GM12891 (cell line): Measurements from ENCODE around the gene PDLIM4.

Experiments used
- DNase-seq: peaks from one replicate; pipeline ENCODE4 v3.0.0; 2011; ENCODE audit warnings: low spot score; ENCODE audit not compliant: insufficient read length
- FAIRE-seq: peaks from 2 replicates; lab custom pipeline; 2011; peaks lifted over from hg19 to GRCh38; lab: Jason Lieb, UNC
- PAX5 ChIP-seq: IDR thresholded peaks from 2 replicates; pipeline ENCODE4 v1.6.1; 2011; ENCODE audit warnings: low read length, moderate library complexity, mild to moderate bottlenecking; ENCODE audit not compliant: insufficient read depth, severe bottlenecking
- POLR2A ChIP-seq: IDR thresholded peaks from 2 replicates; pipeline ENCODE4 v1.6.1; 2011; ENCODE audit warnings: low read depth, low read length, control low read depth
- POLR2AphosphoS5 ChIP-seq: IDR thresholded peaks from 2 replicates; pipeline ENCODE4 v1.6.1; 2011; ENCODE audit warnings: low read depth, low read length, control low read depth
- POU2F2 ChIP-seq: IDR thresholded peaks from 2 replicates; pipeline ENCODE4 v1.6.1; 2011; ENCODE audit warnings: low read depth, mild to moderate bottlenecking, control low read depth, low read length, moderate library complexity
- SPI1 ChIP-seq: IDR thresholded peaks from 2 replicates; pipeline ENCODE4 v1.6.1; 2011; ENCODE audit warnings: low read depth, low read length, control low read depth
- TAF1 ChIP-seq: IDR thresholded peaks from 2 replicates; pipeline ENCODE4 v1.6.1; 2011; ENCODE audit warnings: low read depth, low read length, control low read depth

PDLIM4 gene

DNA sequence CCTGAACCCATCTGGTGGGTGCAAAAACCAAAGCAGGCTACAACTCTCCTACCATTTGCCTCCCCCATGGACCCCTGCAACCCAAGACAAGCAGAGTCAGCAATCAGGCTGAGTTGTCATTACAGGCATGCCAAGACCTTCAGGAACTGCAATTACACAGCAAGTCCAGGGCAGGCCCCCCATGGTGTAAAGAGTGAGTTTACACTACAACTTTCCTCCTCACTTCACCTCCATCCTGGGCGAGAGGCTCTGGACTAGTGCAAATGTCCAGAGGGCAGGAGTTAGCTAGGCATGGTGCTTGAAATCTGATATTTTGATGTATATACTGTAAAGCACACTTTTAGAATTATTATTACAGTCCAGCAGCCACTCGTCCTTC is 22.8 kb upstream of the PDLIM4 start:
- no peak for DNase-seq
- TF ChIP-seq PAX5 (no peak), TAF1 (no peak), POLR2AphosphoS5 (no peak), POU2F2 (no peak), SPI1 (no peak), POLR2A (no peak)
- FAIRE-seq, result no peak

- DNase-seq (no peak), FAIRE-seq (no peak)
- TF ChIP-seq TAF1, result no peak
Measured at GRCh38 chr5:132235340-132235739, 22.2 kb upstream of the PDLIM4 start.

DNA sequence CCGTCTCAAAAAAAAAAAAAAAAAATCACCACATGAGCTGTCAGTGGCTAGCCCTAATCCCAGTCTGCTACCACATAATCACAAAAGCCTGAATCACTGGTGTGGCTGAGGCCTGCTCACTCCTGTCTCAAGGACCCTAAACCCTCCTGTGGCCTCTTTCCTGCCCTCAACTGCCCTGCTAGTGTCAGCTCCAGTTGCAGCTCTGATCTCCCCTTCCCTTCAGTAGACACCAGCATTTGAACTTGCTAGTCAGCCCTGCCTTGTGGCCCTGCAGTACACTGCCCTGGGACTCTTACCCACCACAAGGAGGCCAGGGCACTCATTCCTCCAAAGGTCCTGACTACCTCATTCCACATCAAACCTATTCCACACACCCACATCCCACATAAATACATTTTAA is 20.4 kb upstream of the PDLIM4 start:
- FAIRE-seq (no peak), DNase-seq (no peak)
- no peak for TF ChIP-seq POU2F2
- TF ChIP-seq POLR2AphosphoS5, result no peak
- no peak for TF ChIP-seq SPI1
- TF ChIP-seq PAX5, result no peak
- no peak for TF ChIP-seq POLR2A
- no peak for TF ChIP-seq TAF1

DNA sequence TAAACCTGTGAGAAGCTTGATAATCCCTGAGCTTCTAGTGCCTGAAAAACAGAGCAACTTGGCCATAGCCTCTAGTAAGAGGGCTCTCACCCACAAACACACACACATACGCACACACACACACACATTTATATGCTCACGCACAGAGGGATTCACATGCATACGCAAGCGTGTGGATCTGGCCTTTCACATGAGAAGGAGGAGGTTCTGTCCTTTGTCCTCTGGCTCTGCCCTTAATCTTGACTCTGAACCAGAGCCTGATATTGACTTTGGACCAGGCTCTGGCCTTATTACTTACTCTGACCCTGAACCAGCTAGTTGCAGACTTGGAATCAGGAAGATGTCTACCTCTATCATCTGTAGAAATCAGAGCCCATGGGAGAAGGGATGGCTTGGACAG is 19.8 kb upstream of the PDLIM4 start:
- DNase-seq (no peak), FAIRE-seq (no peak)
- no peak for TF ChIP-seq TAF1
- TF ChIP-seq POLR2AphosphoS5, result no peak

DNA sequence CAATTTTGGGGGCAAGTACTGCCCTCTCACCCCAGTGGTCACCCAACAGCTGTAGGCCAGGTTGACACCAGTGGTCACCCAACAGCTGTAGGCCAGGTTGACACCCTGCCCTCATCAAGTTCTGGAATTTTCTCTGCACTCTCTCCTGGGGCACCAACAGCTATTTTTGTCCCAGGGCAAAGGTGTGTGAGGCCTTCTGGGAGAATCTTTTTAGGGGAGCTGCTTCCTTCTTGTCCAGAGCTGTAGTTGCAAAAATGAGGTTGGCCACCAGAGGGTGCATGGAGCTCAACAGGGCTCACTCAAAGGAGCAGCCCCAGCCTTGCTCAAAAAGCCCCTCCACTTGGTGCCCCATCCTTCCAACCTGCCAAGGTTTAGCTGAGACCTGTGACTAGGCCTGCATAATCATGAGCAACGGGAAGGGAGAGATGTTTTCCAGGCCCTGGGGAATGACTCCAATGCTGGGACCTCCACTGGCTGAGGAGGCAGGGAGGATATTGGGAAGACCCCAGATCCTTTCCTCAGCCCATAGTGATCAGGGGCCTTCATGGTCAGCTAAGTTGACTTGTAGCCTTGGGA is 19.2 kb upstream of the PDLIM4 start:
- no peak for TF ChIP-seq PAX5
- TF ChIP-seq SPI1, result no peak
- TF ChIP-seq POLR2A, result no peak
- no peak for TF ChIP-seq POLR2AphosphoS5
- TF ChIP-seq POU2F2, result no peak
- TF ChIP-seq TAF1, result no peak
- DNase-seq (no peak), FAIRE-seq (peak; percentile 77)

GRCh38 chr5:132238901-132239500 is 18.5 kb upstream of the PDLIM4 start:
- DNase-seq (no peak), FAIRE-seq (no peak)
- TF ChIP-seq SPI1, result no peak
- no peak for TF ChIP-seq PAX5
- TF ChIP-seq POLR2A, result no peak
- no peak for TF ChIP-seq POU2F2
- TF ChIP-seq POLR2AphosphoS5, result no peak
- TF ChIP-seq TAF1, result no peak

GRCh38 chr5:132239776-132240175 is 17.7 kb upstream of the PDLIM4 start:
- TF ChIP-seq POU2F2 (no peak), POLR2AphosphoS5 (no peak), TAF1 (no peak), POLR2A (no peak), PAX5 (no peak), SPI1 (no peak)
- FAIRE-seq, result no peak
- DNase-seq, result no peak

GRCh38 chr5:132243366-132243977 is 14.0 kb upstream of the PDLIM4 start:
- DNase-seq (no peak), FAIRE-seq (no peak)
- TF ChIP-seq POU2F2 (no peak), PAX5 (no peak), SPI1 (no peak), POLR2A (no peak), TAF1 (no peak)

GRCh38 chr5:132245593-132245992 is 11.9 kb upstream of the PDLIM4 start:
- FAIRE-seq (no peak), DNase-seq (no peak)
- TF ChIP-seq POLR2AphosphoS5, result no peak

GRCh38 chr5:132246806-132247205 is 10.7 kb upstream of the PDLIM4 start:
- no peak for TF ChIP-seq POLR2A
- no peak for TF ChIP-seq SPI1
- no peak for TF ChIP-seq POLR2AphosphoS5
- TF ChIP-seq TAF1, result no peak
- TF ChIP-seq POU2F2, result no peak
- TF ChIP-seq PAX5, result no peak
- no peak for FAIRE-seq

DNA sequence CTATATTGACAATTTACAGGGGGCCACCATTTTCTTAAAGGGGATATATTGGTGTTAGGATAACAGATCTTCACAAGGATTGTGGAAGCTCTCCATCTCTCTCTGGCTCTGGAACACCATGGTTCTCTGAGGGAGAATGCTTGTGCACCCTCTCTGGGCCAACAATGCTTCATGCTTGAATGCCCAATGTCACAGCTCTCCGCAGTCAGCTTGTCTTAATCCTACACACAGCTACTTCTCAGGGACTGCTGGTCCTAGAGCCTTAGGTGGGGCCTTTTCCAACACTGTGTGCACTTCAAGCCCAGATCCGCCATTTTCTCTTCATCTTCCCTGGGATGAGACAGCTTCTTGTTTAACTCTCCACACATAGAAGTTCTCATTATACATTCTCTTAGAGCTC is 6.9 kb upstream of the PDLIM4 start:
- DNase-seq (no peak), FAIRE-seq (no peak)

More at GRCh38 chr5:132246806-132247205, 10.7 kb upstream of the PDLIM4 start:
- no peak for DNase-seq

More for the DNA sequence above, 6.9 kb upstream of the PDLIM4 start:
- no peak for TF ChIP-seq SPI1
- TF ChIP-seq POU2F2, result no peak
- TF ChIP-seq PAX5, result no peak
- TF ChIP-seq TAF1, result no peak
- no peak for TF ChIP-seq POLR2AphosphoS5
- no peak for TF ChIP-seq POLR2A
